Brain microvascular endothelial cell (primary cell): ENCODE measurements around the gene SRSF1.
"Not testable (repeated sequence)": the region's sequence is repeated elsewhere in the genome, so short reads cannot be mapped to it uniquely, and the experiment has no call there.

ENCODE experiments used
- DNase-seq: peaks from one replicate; pipeline ENCODE4 v3.0.0-alpha.2; 2020
- H3K27ac ChIP-seq: fragments of 250-450 bp; sonication (Bioruptor Pico); 2 replicates; pipeline ENCODE4 v1.5.1; 2020; ENCODE audit warnings: mild to moderate bottlenecking, moderate library complexity
- H3K27me3 ChIP-seq: fragments of 250-450 bp; sonication (Bioruptor Pico); replicated peaks from 2 replicates; pipeline ENCODE4 v1.5.1; 2020; ENCODE audit warnings: mild to moderate bottlenecking
- H3K36me3 ChIP-seq: fragments of 250-450 bp; sonication (Bioruptor Pico); replicated peaks from 2 replicates; pipeline ENCODE4 v1.5.1; 2020; ENCODE audit warnings: mild to moderate bottlenecking
- H3K4me3 ChIP-seq: 2 replicates; pipeline ENCODE4 v1.5.1; 2011; ENCODE audit warnings: low read depth, mild to moderate bottlenecking, control low read depth, low read length, moderate library complexity
- CTCF ChIP-seq: IDR thresholded peaks from 2 replicates; pipeline ENCODE4 v1.5.1; 2011; ENCODE audit warnings: low read depth, mild to moderate bottlenecking, moderate library complexity, low read length, control low read depth, inconsistent platforms; ENCODE audit errors: missing control alignments
- in situ Hi-C: cut with HindIII; loops from 2 replicates; pipeline ENCODE4 v1.10.0; 2017; ENCODE audit warnings: low sequenced_read_pairs, low pct_ligation_motif_present

The SRSF1 gene

GRCh38 chr17:57962279-57963148, 44.5 kb downstream of the SRSF1 start:
- no peak overlapping the region for H3K27ac ChIP-seq
- DNase-seq, result no peak
- no peak for TF ChIP-seq CTCF

GRCh38 chr17:57959929-57960328, 47.1 kb downstream of the SRSF1 start:
- Histone ChIP-seq H3K27me3 (no peaks in the 10 kb centered on the region), H3K27ac (no peak overlapping the region), H3K36me3 (no peaks in the 10 kb centered on the region), H3K4me3 (no peak overlapping the region)
- in situ Hi-C loops, result no loop called here
- no peak for DNase-seq
- no peak for TF ChIP-seq CTCF

More at GRCh38 chr17:57962279-57963148, 44.5 kb downstream of the SRSF1 start:
- H3K36me3 ChIP-seq, result no peaks in the 10 kb centered on the region
- no peaks in the 10 kb centered on the region for H3K27me3 ChIP-seq
- in situ Hi-C loops, result no loop called here
- no peak overlapping the region for H3K4me3 ChIP-seq

- H3K27me3 ChIP-seq, DNase-seq, in situ Hi-C loops, H3K4me3 ChIP-seq, H3K36me3 ChIP-seq, H3K27ac ChIP-seq: not testable (repeated sequence)
These were observed 48.7 kb downstream of the SRSF1 start for GRCh38 chr17:57958391-57958790.

- no peaks in the 10 kb centered on the region for H3K27me3 ChIP-seq
- no peak for DNase-seq
- in situ Hi-C loops, result no loop called here
- no peak overlapping the region for H3K27ac ChIP-seq
- TF ChIP-seq CTCF, result no peak
- no peaks in the 10 kb centered on the region for H3K36me3 ChIP-seq
- H3K4me3 ChIP-seq, result no peak overlapping the region
These were observed 49.2 kb downstream of the SRSF1 start for GRCh38 chr17:57957886-57958285.

- Histone ChIP-seq H3K27me3 (no peaks in the 10 kb centered on the region), H3K27ac (no peak overlapping the region), H3K36me3 (no peaks in the 10 kb centered on the region), H3K4me3 (no peak overlapping the region)
- no peak for DNase-seq
- in situ Hi-C loops, result no loop called here
- TF ChIP-seq CTCF, result no peak
These were observed 49.8 kb downstream of the SRSF1 start for GRCh38 chr17:57957120-57957850.
